ENCODE results near the gene NKAIN2. TPM values are rescaled to one million over a fixed set of nuclear protein-coding genes. Genes with fewer than 3 reads are reported as not detected.
"Not testable (repeated sequence)": the region's sequence is repeated elsewhere in the genome, so short reads cannot be mapped to it uniquely, and the experiment has no call there.

Gene NKAIN2
- polyA plus RNA-seq, 4 donors: 13.1 to 40.0 (median 18.3) TPM

- no peak for DNase-seq (ENCODE audit: low read depth in 4 of 4, low spot score in 3 of 4)
Observed at GRCh38 chr6:124396361-124396760, 592.7 kb downstream of the NKAIN2 start.

GRCh38 chr6:124400261-124400999 is 596.8 kb downstream of the NKAIN2 start:
- DNase-seq (ENCODE audit: low read depth in 4 of 4, low spot score in 3 of 4): no peak

DNA sequence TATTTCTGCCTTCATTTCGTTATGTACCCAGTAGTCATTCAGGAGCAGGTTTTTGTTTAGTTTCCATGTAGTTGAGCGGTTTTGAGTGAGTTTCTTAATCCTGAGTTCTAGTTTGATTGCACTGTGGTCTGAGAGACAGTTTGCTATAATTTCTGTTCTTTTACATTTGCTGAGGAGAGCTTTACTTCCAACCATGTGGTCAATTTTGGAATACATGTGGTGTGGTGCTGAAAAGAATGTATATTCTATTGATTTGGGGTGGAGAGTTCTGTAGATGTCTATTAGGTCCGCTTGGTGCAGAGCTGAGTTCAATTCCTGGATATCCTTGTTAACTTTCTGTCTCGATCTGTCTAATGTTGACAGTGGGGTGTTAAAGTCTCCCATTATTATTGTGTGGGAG is 606.8 kb downstream of the NKAIN2 start:
- DNase-seq (ENCODE audit: low read depth in 4 of 4, low spot score in 3 of 4): not testable (repeated sequence)

DNA sequence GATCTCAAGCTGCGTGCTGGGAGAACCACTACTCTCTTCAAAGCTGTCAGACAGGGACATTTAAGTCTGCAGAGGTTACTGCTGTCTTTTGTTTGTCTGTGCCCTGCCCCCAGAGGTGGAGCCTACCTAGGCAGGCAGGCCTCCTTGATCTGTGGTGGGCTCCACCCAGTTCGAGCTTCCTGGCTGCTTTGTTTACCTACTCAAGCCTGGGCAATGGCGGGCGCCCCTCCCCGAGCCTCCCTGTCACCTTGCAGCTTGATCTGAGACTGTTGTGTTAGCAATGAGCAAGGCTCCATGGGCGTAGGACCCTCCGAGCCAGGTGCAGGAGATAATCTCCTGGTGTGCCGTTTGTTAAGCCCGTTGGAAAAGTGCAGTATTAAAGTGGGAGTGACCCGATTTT is 609.0 kb downstream of the NKAIN2 start:
- DNase-seq (ENCODE audit: low read depth in 4 of 4, low spot score in 3 of 4): not testable (repeated sequence)

- DNase-seq (ENCODE audit: low read depth in 4 of 4, low spot score in 3 of 4): peak in 3 of 4 donors; percentile 26 to 35 (median 27)
Observed at GRCh38 chr6:124420116-124420840, 616.6 kb downstream of the NKAIN2 start.

GRCh38 chr6:124423621-124424020 is 620.0 kb downstream of the NKAIN2 start:
- no peak for DNase-seq (ENCODE audit: low read depth in 4 of 4, low spot score in 3 of 4)

GRCh38 chr6:124430740-124431318 is 627.2 kb downstream of the NKAIN2 start:
- DNase-seq (ENCODE audit: low read depth in 4 of 4, low spot score in 3 of 4): no peak

DNA sequence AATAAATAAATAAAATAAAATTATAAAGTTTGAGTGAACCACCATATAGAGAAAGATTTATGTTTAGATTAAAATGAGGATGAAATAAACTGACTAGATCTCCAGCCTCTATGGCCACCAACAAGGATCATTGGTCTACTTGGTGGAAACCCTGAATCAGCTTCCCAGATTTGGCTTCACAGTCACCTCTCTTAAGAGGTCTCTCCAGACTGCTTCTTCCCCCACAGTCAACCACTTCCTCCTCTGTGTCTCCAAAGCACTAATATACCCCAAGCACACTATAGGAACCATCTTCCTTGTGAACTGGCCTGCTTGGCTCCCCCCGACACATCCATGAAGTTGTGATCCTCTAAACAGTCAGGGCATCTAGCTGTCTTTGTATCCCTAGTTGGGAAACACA is 629.0 kb downstream of the NKAIN2 start:
- DNase-seq (ENCODE audit: low read depth in 4 of 4, low spot score in 3 of 4): no peak

DNA sequence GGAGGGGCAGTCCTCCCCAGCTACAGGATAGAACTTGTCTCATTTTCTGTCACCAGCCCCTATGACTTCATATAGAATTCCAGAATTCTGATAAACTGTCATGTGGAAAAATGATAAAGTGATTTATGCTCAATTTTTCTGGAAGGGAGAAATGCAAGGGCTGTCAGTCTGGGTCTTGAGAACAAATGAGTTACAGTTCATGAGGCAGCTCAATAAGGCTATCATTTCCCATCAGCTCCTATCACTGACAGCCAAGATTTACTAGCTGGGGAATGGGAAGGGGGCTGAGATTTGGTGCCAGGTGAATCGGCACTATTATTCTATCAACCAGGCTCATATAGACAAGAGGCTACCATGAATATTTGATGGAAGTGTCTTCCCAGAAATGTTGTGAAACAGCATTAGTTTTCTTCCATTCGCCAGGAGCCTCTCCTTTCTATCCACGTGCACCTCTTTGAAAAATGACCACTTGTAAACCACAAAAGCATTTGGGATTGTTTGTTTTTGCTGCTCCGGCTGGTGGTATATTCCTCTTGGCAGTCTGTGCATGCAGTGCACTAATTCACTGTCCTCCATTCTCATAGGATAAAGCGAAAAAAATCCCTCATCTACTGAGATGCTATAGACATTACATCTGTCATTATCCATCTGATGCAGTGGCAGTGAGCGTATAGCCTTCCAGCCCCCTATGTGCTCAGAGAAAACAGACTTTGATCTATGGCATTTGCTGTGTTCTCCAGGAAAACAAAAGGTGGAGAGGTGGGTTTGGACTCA is 629.9 kb downstream of the NKAIN2 start:
- DNase-seq (ENCODE audit: low read depth in 4 of 4, low spot score in 3 of 4): no peak

GRCh38 chr6:124434421-124434820 is 630.8 kb downstream of the NKAIN2 start:
- DNase-seq (ENCODE audit: low read depth in 4 of 4, low spot score in 3 of 4): no peak

DNA sequence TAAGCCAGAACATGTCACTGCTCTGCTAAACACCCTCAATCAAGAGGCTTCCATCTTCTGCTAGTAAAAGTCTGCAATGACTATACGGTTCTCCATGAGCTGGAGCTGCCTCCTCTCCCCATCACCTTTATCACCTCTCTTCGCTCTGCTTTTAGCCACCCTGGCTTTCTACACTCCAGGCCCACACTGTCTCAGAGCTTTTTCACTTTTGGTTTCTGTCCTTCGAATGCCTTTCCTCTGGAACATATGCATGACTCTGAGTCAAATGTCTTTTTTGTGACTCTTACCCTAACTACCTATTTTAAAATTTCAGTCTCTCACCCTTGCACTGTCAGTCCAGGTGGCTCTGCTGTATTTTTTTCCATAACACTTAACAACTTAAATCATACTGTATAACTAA is 633.1 kb downstream of the NKAIN2 start:
- DNase-seq (ENCODE audit: low read depth in 4 of 4, low spot score in 3 of 4): no peak

DNA sequence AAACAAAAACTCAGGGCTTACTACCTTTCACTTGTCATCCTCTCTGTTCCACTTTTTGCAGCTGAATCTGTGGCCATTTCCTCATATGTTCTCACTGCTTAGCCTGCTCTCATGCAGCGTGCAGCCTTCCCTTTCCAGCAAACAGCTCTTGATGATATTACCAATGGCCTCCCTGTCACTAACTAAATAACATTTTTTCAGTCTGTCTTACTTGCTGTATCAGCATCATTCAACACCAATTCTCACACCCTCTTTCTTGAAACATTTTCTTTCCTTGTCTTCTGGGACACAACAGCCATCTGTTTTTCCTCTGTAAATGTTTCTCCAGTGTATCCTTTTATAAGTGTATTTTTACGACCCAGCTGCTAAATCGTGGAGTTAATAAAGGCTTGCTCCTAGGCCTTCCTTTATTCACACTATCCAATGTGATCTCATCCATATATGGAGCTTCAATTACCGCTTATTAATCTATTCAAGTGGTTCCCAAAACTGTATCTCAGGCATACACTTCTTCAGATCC is 634.9 kb downstream of the NKAIN2 start:
- no peak for DNase-seq (ENCODE audit: low read depth in 4 of 4, low spot score in 3 of 4)

DNA sequence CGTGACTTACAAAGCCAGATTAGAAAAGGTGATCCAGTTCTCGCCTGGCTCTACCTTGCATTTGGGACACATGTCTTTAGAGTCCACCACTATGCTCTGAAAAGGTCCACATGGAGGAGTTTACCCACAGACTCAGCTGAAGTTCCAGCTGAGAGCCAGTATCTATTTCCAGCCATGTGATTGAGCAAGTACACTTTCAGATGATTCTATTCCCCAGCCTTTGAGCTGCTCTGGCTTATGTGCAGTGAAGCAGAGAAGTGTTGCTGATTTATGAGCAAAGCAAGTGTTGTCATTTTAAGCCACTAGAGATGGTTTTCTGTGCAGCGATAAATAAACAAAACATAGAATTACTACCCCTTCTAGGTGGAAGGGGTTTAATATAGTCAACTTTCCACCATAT is 637.8 kb downstream of the NKAIN2 start:
- no peak for DNase-seq (ENCODE audit: low read depth in 4 of 4, low spot score in 3 of 4)

DNA sequence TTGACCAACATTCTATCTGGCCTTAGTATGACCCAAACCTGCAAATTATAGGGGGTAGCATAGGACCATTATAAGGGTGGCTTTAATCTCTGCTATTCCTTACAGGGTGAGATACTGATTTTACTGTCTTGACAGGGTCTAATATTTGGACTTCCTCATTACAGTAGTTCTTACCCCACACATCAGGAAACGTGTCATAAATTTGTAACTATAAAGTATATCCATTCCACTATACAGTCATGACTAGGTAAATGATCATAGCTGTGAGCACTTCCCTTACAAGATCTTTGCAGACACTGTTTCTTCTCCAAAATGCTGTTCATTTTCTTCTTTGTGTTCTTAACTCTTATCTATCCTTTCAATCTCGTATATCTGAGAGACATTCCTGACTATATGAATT is 639.9 kb downstream of the NKAIN2 start:
- no peak for DNase-seq (ENCODE audit: low read depth in 4 of 4, low spot score in 3 of 4)

- DNase-seq (ENCODE audit: low read depth in 4 of 4, low spot score in 3 of 4): no peak
Observed at GRCh38 chr6:124445581-124445980, 641.9 kb downstream of the NKAIN2 start.

DNA sequence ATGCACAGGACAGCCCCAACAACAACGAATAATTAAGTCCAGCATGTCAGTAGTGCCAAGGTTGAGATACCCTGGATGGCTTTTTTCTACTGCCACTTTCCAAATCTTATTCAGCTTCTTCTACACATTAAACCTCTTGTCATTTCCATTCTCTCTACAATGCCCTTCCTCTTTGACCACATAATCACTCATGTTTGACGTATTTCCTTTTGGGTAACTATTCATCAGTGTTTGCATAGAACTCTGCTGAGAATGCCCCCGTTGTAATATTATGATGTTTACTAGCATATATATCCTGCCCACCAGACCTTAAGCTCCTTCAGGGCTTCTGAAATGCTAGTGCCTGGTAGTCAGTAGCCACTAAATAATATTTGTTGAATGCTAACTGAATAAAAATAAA is 643.3 kb downstream of the NKAIN2 start:
- no peak for DNase-seq (ENCODE audit: low read depth in 4 of 4, low spot score in 3 of 4)

DNA sequence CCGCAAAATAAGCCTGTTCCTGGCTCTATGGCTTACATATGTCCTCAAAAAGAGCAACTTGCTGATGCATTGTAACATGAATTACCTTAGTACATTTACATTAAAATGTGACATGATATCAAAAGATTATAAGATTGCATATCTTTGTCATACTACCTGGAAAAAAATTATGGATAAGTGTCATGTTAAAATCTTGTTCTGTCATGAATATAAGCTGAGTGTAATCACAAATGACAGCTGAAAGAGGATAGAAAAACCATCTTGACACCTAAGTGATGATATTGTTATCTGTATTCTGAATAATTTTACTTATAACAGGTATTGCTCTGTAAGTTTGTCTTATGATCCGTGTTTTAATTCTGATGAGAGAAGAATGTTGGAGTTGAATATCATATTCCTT is 655.6 kb downstream of the NKAIN2 start:
- no peak for DNase-seq (ENCODE audit: low read depth in 4 of 4, low spot score in 3 of 4)

DNA sequence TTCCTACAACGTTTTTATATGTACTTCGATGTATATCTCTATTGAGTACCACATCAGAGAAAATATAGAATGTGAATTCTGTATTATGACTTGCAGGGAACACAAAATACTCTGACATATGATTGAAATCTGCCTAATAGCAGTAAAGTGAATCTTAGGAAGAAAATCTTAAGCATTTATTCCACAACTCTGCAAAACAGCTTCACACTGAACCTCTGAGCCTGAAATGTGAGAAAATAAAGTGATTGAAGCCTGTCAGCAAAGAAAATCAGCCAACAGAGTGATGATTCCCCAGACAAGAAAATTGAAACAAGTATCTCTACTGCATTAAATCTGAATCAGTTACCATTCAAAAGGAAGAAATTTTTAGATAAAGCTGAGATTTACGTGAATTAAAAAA is 659.1 kb downstream of the NKAIN2 start:
- no peak for DNase-seq (ENCODE audit: low read depth in 4 of 4, low spot score in 3 of 4)

DNA sequence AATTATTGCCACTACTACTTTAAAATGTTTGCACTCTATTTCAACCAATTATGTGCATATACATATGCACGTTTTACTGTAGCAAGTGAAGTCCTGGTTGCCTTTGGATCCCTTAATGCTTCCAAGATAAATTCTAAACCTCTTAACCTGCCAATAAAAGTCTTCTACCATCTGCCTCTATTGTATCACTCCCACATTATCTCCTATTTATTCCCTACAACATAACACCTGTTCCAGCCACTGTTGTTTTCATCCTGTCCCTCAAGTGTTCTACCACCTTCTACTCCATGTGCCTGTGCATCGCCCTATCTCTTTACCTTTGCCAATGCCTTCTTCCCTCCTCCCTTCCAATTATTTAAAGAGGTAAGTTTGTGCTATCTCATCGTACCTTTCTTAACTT is 659.6 kb downstream of the NKAIN2 start:
- DNase-seq (ENCODE audit: low read depth in 4 of 4, low spot score in 3 of 4): no peak

- DNase-seq (ENCODE audit: low read depth in 4 of 4, low spot score in 3 of 4): not testable (repeated sequence)
Observed at GRCh38 chr6:124464600-124464999, 660.9 kb downstream of the NKAIN2 start.

DNA sequence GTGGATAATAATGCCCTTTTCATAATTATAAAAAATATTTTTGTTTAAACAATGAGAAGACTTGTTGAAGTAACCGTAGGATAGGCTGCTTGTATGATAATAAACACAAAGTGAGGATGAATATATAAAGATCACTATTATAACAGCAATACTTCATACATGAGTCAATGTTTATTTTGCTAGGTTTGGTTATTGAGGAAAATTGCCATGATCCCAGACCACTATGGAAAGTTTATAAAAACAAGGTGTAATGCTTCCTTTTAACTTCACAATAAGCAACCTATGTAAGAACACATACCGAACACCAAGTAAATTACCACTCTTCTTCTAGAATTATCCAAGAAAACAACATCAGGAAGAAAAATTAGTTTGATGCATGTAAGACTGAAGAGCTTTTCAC is 663.3 kb downstream of the NKAIN2 start:
- DNase-seq (ENCODE audit: low read depth in 4 of 4, low spot score in 3 of 4): no peak

Data from left renal pelvis (tissue), 4 donors.